BLaER1 (cell line): Measurements from ENCODE around the gene ARSB.
"Not testable (repeated sequence)": the region's sequence is repeated elsewhere in the genome, so short reads cannot be mapped to it uniquely, and the experiment has no call there.

Experiments used
- H3K27ac ChIP-seq: shearing (Covaris generic); formaldehyde crosslinking; 2 replicates; pipeline ENCODE4 v1.8.1; 2022
- H3K27me3 ChIP-seq: shearing (Covaris generic); formaldehyde crosslinking; 2 replicates; pipeline ENCODE4 v1.8.1; 2022
- H3K36me3 ChIP-seq: shearing (Covaris generic); formaldehyde crosslinking; 2 replicates; pipeline ENCODE4 v1.8.1; 2022
- H3K4me1 ChIP-seq: shearing (Covaris generic); formaldehyde crosslinking; 2 replicates; pipeline ENCODE4 v1.8.1; 2022
- H3K4me2 ChIP-seq: shearing (Covaris generic); formaldehyde crosslinking; 2 replicates; pipeline ENCODE4 v1.8.1; 2022
- H3K4me3 ChIP-seq: shearing (Covaris generic); formaldehyde crosslinking; 2 replicates; pipeline ENCODE4 v1.8.1; 2022
- H3K9ac ChIP-seq: shearing (Covaris generic); formaldehyde crosslinking; 2 replicates; pipeline ENCODE4 v1.8.1; 2022
- H3K9me3 ChIP-seq: shearing (Covaris generic); formaldehyde crosslinking; 2 replicates; pipeline ENCODE4 v1.8.1; 2022
- H4K20me1 ChIP-seq: shearing (Covaris generic); formaldehyde crosslinking; 2 replicates; pipeline ENCODE4 v1.8.1; 2022
- Cebpa-rat ChIP-seq: shearing (Covaris generic); IDR thresholded peaks from 2 replicates; pipeline ENCODE4 v1.8.1; 2022

Gene ARSB

DNA sequence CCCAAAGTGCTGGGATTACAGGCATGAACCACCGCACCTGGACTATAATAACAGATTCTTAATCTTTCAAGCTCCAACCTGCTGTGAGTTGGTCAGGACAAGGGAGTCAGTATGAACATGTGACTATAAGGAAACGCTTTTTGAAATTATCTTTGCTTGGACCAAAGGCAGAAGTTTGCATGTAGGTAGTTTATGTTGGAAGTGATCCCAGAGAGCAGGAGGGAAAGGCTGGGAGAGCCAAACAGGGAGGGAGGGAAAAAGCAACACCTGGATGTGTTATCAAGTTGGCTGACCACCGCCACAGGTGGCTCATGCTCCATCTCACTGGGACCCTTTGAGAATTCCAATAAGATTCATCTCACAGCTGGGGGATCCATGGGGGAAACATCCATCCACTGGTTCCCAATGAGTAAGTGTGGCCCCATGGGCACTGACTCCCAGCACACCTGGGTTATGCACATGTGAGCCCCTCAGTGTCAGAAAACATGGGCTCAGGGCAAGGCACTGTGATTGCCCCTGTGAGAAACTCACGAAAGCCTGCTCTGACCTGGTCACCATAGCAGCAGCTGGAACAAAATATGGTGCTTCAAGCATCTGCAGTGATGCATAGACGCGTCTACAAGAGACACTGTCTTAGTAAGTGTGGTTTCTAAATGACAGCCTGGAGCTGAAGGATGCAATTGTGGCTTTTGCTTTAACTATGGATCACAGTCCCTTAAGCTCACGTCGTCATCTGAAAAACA, 62.1 kb downstream of the ARSB start:
- Histone ChIP-seq H3K27me3 (no peaks in the 10 kb centered on the region), H3K4me3 (no peak overlapping the region), H3K9me3 (no peaks in the 10 kb centered on the region), H4K20me1 (no peaks in the 10 kb centered on the region), H3K27ac (no peak overlapping the region), H3K4me2 (no peak overlapping the region), H3K9ac (no peak overlapping the region), H3K4me1 (no peaks in the 10 kb centered on the region), H3K36me3 (no peaks in the 10 kb centered on the region)
- no peak for TF ChIP-seq Cebpa-rat

DNA sequence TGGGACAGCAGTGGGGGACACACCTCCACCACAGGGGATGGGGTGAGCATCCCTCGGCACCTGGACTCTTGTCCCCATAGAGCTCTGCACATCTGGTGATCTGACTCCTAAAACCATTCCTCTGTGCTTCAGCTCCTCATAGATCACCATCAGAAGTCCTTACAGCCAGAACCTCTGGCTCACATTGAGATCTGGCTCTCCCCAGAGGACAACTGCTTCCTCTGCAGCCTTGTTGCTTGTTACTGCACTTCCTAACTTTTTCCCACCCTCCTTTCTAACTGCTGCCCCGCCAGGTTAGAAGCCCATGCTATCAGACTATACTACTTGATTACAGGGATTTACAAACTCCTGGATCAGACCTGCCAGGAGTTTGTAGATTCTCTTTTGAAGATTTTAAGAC, 64.5 kb downstream of the ARSB start:
- H3K9ac ChIP-seq = no peak overlapping the region
- no peak overlapping the region for H3K4me2 ChIP-seq
- H3K36me3 ChIP-seq = no peaks in the 10 kb centered on the region
- H3K9me3 ChIP-seq = no peaks in the 10 kb centered on the region
- H3K27me3 ChIP-seq = no peaks in the 10 kb centered on the region
- no peaks in the 10 kb centered on the region for H4K20me1 ChIP-seq
- H3K27ac ChIP-seq = no peak overlapping the region
- TF ChIP-seq Cebpa-rat = no peak
- no peak overlapping the region for H3K4me3 ChIP-seq
- H3K4me1 ChIP-seq = no peaks in the 10 kb centered on the region

DNA sequence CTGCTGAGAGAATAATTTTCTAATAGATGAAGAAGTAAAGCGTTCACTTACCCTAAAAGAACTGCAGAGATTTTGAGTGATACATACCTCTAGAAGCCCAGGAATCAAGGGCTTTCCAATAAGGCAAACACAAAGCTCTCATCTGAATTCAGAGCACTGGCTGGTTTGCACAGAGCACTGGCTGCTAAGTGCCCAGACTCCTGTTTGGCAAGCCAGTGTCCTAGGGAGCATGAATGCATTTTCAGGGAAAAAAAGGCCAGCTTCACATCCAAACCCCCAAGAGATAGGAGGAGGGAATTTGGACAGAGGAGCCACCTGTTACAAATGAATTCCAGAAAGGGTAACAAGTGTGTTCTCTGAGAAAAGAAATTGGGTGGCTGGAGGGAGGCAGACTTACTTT, 65.3 kb downstream of the ARSB start:
- Histone ChIP-seq H3K9ac (no peak overlapping the region), H3K4me3 (no peak overlapping the region), H4K20me1 (no peaks in the 10 kb centered on the region), H3K4me1 (no peaks in the 10 kb centered on the region), H3K27ac (no peak overlapping the region), H3K27me3 (no peaks in the 10 kb centered on the region), H3K4me2 (no peak overlapping the region), H3K9me3 (no peaks in the 10 kb centered on the region), H3K36me3 (no peaks in the 10 kb centered on the region)
- TF ChIP-seq Cebpa-rat = no peak

DNA sequence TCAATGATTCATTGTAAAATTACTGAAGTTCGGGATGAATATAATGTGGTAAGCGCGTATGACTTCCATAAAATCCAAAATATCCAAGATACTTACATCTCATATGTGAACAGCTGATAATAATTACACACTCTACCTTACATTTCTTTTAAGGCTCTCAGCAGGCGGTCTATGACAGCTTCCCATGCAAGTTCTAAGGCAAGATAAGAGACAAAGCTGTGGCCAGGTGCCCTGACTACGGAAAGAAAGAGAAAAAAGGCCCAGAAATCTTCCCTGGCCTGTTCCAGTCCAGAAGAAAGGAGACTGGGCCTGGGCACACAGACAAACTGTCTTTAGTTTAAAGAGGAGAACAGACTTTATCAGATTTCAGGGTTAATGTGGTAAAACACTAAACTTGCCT, 69.1 kb downstream of the ARSB start:
- no peak overlapping the region for H3K4me3 ChIP-seq
- TF ChIP-seq Cebpa-rat = no peak
- no peak overlapping the region for H3K9ac ChIP-seq
- no peaks in the 10 kb centered on the region for H3K9me3 ChIP-seq
- no peaks in the 10 kb centered on the region for H3K27me3 ChIP-seq
- no peaks in the 10 kb centered on the region for H4K20me1 ChIP-seq
- no peak overlapping the region for H3K27ac ChIP-seq
- no peak overlapping the region for H3K4me2 ChIP-seq
- H3K36me3 ChIP-seq = no peaks in the 10 kb centered on the region
- H3K4me1 ChIP-seq = no peaks in the 10 kb centered on the region

DNA sequence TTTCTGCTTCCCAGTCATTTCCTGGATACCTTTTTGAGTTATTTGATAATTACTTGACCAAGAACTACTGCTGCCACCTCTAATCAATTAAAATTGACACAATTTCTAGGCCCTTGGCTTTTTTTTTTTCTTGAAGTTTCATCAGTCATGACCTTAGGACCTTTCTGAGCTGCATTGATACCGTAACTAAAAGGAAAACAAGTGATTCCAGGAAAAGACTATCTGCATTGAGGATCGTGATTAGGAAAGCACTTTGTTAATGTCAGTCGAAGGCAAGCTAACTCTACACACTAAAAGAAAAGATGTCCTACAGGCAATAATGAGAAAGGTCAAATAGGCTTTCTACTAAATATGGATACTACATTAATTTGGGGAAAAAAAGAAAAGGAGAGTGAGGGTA, 69.9 kb downstream of the ARSB start:
- H4K20me1 ChIP-seq = no peaks in the 10 kb centered on the region
- TF ChIP-seq Cebpa-rat = no peak
- no peaks in the 10 kb centered on the region for H3K9me3 ChIP-seq
- no peak overlapping the region for H3K27ac ChIP-seq
- H3K4me1 ChIP-seq = no peaks in the 10 kb centered on the region
- H3K27me3 ChIP-seq = no peaks in the 10 kb centered on the region
- no peak overlapping the region for H3K4me2 ChIP-seq
- no peak overlapping the region for H3K4me3 ChIP-seq
- H3K9ac ChIP-seq = no peak overlapping the region
- no peaks in the 10 kb centered on the region for H3K36me3 ChIP-seq

DNA sequence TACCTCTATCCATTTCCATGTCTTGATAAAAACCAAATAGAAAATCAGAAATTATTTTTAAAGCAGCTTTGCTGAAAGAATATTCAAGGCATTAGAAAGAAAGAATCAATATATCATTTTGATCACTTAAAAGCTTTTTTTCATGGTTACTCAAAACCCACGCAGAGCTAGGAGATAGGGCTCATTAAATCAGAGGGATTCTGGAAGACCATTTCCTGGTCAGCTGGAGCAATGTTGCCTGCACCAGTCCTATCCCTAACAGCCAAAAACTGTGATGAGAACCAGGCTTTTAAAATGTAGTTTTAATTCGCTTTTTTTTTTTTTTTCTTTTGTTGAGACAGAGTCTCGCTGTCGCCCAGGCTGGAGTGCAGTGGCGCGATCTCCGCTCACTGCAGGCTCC, 72.3 kb downstream of the ARSB start:
- H3K27me3 ChIP-seq = no peaks in the 10 kb centered on the region
- H3K36me3 ChIP-seq = no peaks in the 10 kb centered on the region
- H3K9ac ChIP-seq = no peak overlapping the region
- no peak for TF ChIP-seq Cebpa-rat
- no peak overlapping the region for H3K27ac ChIP-seq
- H3K9me3 ChIP-seq = no peaks in the 10 kb centered on the region
- no peak overlapping the region for H3K4me3 ChIP-seq
- no peaks in the 10 kb centered on the region for H4K20me1 ChIP-seq
- no peak overlapping the region for H3K4me2 ChIP-seq
- H3K4me1 ChIP-seq = peaks cover 15% of the 10 kb centered on the region

DNA sequence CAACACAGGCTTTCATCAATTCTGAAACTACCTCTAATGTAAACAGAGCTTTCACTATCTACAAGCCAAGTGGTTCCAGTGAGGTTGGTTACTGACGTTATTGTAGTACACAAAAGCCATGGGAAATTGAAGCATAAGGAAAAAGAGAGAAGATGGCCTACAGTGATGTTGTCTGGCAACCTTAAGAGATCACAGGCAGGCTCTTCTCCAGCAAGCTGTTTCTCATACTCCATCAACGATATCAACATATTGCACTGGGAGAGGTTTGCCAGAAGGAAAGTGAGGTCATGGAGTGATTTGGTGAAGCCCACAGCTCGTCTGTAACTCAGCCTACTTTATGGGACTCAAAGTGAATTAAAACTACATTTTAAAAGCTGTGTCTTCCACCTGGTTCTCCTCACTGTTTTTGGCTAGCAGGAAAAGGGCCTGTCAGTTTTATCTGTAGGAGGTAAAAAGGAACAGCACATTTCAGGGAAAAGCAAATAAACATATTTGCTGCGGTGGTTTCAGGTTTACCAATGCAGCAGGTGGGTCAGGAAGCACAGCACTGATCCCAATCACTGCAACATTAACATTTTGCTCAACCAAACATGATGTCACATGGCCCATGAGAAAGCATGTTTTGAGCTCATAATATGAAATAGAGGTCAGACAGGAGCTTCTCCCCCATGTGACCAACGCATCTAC, 72.9 kb downstream of the ARSB start:
- Histone ChIP-seq H3K4me1 (peaks cover 21% of the 10 kb centered on the region), H3K4me3 (no peak overlapping the region), H4K20me1 (no peaks in the 10 kb centered on the region), H3K27ac (no peak overlapping the region), H3K9ac (no peak overlapping the region), H3K36me3 (no peaks in the 10 kb centered on the region), H3K4me2 (no peak overlapping the region), H3K9me3 (no peaks in the 10 kb centered on the region), H3K27me3 (no peaks in the 10 kb centered on the region)
- TF ChIP-seq Cebpa-rat = no peak

DNA sequence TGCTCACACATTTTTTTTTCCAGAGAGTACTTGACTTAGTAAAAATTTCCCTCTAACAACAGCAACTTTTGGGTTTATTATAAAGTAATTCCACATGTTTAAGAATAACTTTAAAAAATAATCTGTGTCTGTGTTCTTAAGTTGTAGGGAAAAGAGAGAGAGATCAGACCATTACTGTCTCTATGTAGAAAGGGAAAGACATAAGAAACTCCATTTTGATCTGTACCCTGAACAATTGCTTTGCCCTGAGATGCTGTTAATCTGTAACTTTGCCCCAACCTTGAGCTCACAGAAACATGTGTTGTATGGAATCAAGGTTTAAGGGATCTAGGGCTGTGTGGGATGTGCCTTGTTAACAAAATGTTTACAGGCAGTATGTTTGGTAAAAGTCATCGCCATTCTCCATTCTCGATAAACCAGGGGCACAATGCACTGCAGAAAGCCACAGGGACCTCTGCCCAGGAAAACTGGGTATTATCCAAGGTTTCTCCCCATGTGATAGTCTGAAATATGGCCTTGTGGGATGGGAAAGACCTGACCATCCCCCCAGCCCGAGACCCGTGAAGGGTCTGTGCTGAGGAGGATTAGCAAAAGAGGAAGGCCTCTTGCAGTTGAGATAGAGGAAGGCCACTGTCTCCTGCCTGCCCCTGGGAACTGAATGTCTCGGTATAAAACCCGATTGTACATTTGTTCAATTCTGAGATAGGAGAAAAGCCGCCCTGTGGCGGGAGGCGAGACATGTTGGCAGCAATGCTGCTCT, 75.7 kb downstream of the ARSB start:
- peak overlapping the region; percentile 83 for H3K4me2 ChIP-seq
- not testable (repeated sequence) for H3K4me3 ChIP-seq, H3K27me3 ChIP-seq, H3K9me3 ChIP-seq, H3K27ac ChIP-seq, H4K20me1 ChIP-seq, H3K36me3 ChIP-seq, H3K9ac ChIP-seq
- H3K4me1 ChIP-seq = peaks cover 47% of the 10 kb centered on the region

DNA sequence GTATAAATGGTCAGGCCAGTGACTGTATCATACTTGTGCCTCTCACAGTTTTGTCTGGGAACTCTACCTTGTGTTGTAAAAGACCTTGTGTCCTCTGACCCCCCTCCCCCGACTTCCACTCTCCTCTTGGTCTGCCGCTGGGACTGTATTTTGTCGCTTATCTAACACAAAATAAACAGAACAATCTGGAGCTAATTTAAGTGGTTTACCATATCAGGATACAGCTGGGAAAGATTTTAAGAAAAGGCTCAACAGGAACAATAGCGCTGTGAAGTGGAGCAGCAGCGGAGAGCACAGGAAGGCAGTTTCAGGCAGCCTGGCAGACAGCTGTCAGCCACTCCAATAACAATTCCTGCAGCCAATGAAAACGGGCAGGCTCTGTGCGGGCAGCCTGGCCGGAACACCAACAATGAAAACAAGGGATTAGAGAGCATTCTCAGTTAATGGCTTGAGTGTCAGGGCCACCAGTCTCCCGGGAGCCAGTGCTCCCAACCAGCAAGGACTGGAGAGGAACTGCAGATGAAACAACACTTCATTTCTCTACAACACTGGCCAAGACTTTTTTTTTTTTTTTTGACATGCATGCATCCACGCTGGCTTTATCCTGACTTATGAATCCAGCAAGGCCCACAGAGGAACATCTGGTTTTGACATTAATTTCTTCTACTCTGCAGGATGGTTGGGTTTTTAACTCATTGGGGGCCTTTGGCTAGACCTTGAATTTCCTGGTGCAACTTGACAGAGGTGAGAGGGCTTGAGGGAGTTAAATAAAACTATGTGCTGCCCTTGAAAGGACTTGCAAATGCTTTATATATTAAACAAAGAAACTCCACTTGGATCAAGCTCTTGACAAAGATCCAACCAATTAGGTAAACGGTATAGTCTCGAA, 76.7 kb downstream of the ARSB start:
- Histone ChIP-seq H3K9ac (peak overlapping the region; percentile 56), H3K4me2 (peak overlapping the region; percentile 83)

More for the DNA sequence above, 76.7 kb downstream of the ARSB start:
- Histone ChIP-seq H3K9me3 (no peaks in the 10 kb centered on the region), H3K36me3 (no peaks in the 10 kb centered on the region), H3K27ac (peak overlapping the region; percentile 69), H3K4me3 (peak overlapping the region; percentile 27; the same call in 1 of the 2 replicates), H3K4me1 (peaks cover 47% of the 10 kb centered on the region), H3K27me3 (no peaks in the 10 kb centered on the region), H4K20me1 (no peaks in the 10 kb centered on the region)
- TF ChIP-seq Cebpa-rat = no peak
